Activated B cell treated with CpG ODN at 0.5 μM for 24 hours (primary cell): ENCODE data around the gene DNMT3L. TPM values are rescaled to one million over a fixed set of nuclear protein-coding genes. Genes with fewer than 3 reads are reported as not detected.
"Not testable (repeated sequence)": the region's sequence is repeated elsewhere in the genome, so short reads cannot be mapped to it uniquely, and the experiment has no call there.

Experiments used
- ATAC-seq: fragments of 200-7000 bp; cut with Tn5 transposase; one replicate; pipeline ENCODE4 v1.10.0; 2021; ENCODE audit warnings: low read depth, mild to moderate bottlenecking, moderate library complexity
- CTCF ChIA-PET: fragments of 350-600 bp; sonication (Branson Sonifier 250); formaldehyde crosslinking; loops from one replicate; lab custom pipeline; 2021; ENCODE audit warnings: antibody characterized with exemption; lab: Charles Lee
- POLR2A ChIA-PET: fragments of 350-600 bp; sonication (Branson Sonifier 250); formaldehyde crosslinking; loops from one replicate; lab custom pipeline; 2021; ENCODE audit warnings: antibody characterized with exemption; lab: Charles Lee
- DNase-seq: peaks from one replicate; pipeline ENCODE4 v3.0.0; 2022
- H3K27ac Mint-ChIP-seq: one replicate; pipeline ENCODE4 v1.8.0; 2020; ENCODE audit warnings: mixed read lengths
- H3K27me3 Mint-ChIP-seq: one replicate; pipeline ENCODE4 v1.8.0; 2021; ENCODE audit warnings: mixed read lengths
- H3K36me3 Mint-ChIP-seq: one replicate; pipeline ENCODE4 v1.8.0; 2021; ENCODE audit warnings: low read depth, mixed read lengths
- H3K4me1 Mint-ChIP-seq: one replicate; pipeline ENCODE4 v1.8.0; 2021; ENCODE audit warnings: mixed read lengths
- H3K4me3 Mint-ChIP-seq: one replicate; pipeline ENCODE4 v1.8.0; 2020; ENCODE audit warnings: mild to moderate bottlenecking, mixed read lengths
- H3K9me3 Mint-ChIP-seq: one replicate; pipeline ENCODE4 v1.8.0; 2020; ENCODE audit warnings: mixed read lengths
- intact Hi-C: fragments of 100-400 bp; cut with micrococcal nuclease; formaldehyde crosslinking; loops from one replicate; pipeline ENCODE4 v1.15.1; 2024
- total RNA-seq: library from RNA; stranded (reverse); gene quantifications from 2 replicates; pipeline ENCODE4 v1.2.3, GENCODE V29; 2022
- TF ChIP-seq, protein P1 (sequence below): fragments of 200-600 bp; IDR thresholded peaks from one replicate; pipeline ENCODE4 v1.8.0; 2022; ENCODE audit warnings: antibody characterized with exemption, mild to moderate bottlenecking

The DNMT3L gene
- total RNA-seq, 1 donor from 2014 or later: not detected

DNA sequence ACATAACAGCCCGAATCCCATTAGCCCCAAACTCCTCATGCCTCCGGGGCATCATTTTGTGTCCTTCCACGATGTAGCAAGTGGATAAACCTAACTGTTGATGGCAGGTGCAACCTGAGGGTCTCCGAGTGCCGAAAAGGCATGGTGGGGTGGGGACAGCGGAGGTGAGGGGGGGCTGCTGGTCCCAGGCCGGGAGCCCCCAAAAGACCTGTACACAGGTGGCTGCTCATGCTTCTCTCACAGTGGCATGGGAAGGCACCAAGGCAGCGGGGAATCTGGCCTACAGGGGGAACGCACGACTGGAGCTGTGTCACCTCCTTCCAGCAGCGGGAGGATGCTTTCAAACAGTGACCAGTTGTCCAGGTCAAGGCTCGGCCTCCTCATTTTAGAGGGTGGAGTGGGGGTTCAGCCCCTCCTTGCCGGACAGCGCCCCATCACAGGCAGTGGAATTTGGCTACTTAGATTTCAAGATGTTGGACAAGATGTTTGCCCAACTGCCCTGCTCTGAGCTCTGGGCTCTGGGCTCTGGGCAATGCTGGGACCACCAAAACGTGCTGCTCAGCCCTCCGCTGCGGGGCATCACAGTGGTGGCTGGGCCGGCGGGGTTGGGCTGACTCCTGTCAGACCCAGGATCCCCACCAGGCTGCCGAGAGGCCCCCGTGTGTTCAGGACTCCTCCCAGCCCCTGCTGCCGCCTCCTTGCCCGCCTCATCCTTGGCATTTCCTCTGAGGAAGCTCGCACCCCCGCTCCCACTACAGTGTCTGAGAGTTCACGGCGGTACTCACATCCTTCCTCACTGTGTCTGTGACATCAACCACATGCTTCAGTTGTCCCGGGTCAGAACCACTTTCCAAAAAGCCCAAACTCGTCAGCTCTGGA, 7.6 kb downstream of the DNMT3L start:
- TF ChIP-seq, protein P1, sequence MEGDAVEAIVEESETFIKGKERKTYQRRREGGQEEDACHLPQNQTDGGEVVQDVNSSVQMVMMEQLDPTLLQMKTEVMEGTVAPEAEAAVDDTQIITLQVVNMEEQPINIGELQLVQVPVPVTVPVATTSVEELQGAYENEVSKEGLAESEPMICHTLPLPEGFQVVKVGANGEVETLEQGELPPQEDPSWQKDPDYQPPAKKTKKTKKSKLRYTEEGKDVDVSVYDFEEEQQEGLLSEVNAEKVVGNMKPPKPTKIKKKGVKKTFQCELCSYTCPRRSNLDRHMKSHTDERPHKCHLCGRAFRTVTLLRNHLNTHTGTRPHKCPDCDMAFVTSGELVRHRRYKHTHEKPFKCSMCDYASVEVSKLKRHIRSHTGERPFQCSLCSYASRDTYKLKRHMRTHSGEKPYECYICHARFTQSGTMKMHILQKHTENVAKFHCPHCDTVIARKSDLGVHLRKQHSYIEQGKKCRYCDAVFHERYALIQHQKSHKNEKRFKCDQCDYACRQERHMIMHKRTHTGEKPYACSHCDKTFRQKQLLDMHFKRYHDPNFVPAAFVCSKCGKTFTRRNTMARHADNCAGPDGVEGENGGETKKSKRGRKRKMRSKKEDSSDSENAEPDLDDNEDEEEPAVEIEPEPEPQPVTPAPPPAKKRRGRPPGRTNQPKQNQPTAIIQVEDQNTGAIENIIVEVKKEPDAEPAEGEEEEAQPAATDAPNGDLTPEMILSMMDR: no peak
- no peak overlapping the region for H3K4me3 Mint-ChIP-seq
- intact Hi-C loops: no loop called here
- no peaks in the 10 kb centered on the region for H3K9me3 Mint-ChIP-seq
- CTCF ChIA-PET: interaction anchor here (1.8 kb wide), 1 partner anchor 44 kb away, joined by 5 read pairs; no protein-coding TSS in a partner anchor
- no peaks in the 10 kb centered on the region for H3K36me3 Mint-ChIP-seq
- ATAC-seq (no peak), DNase-seq (peak; percentile 13)
- H3K4me1 Mint-ChIP-seq: peaks cover 2% of the 10 kb centered on the region
- H3K27me3 Mint-ChIP-seq: no peaks in the 10 kb centered on the region
- no peak overlapping the region for H3K27ac Mint-ChIP-seq
- POLR2A ChIA-PET: interaction anchor here (0.6 to 2.1 kb wide), 2 partner anchors 40 to 66 kb away, joined by 3 to 5 read pairs; no protein-coding TSS in a partner anchor

DNA sequence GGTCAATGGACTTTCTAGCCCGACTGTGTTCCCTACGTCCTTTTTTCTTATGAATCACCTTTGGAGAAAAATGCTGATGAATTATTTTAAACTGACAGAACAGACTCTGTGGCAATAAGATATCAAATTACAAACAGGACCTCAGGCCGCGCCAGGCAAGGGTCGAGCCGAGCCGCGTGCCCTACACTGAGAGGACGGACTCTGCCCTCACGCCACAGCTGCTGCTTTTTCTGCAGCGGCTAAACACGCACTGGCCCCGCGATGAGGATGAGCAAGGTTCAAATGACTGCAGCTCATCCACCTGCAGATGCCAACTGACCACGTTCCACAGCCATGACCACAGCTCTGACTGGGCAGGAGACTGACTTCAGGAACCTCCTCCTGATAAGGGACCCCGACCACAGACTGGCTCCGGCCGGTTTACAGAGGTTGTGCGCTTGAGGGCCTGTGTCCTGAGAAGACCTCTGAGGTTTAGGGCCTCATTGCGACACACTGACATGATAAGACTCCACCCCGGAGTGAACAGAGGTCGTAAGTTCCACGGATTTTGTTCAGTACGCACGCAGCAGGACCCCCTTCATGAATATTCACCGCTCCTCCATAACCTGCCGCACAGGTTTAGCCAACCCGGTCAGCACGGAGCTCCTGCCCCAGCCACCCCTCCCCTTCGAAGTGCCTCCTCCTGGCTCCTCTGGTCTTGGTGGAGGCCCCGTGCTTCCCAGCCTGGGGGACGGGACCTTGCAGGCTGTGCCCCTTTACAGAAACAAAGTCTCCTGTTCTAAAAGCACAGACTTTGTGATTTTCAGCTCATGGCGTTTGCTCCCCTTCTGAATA, 12.3 kb downstream of the DNMT3L start:
- H3K4me3 Mint-ChIP-seq, ATAC-seq, H3K4me1 Mint-ChIP-seq, CTCF ChIA-PET, H3K27me3 Mint-ChIP-seq, H3K36me3 Mint-ChIP-seq, intact Hi-C loops, POLR2A ChIA-PET, H3K27ac Mint-ChIP-seq, DNase-seq, H3K9me3 Mint-ChIP-seq: not testable (repeated sequence)

DNA sequence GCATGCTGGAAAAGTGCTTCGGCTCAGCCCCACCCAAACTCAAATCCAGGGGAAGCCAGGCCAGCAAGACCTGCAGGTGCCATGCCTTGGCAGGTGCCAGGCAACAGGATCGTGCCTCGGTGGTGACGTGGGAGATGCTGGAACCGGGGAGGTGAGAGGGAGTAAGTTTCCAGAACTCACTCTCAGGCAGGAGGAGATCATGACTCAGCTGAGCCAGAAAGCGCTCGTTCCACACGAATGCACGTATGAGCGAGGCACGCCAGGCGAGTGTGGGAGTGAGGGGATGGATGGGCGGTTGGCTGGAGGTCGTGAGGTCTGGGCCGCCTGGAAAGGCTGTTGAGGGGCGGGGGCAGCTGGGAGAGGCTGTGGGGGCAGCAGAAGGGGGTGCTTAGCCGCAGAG, 13.8 kb downstream of the DNMT3L start:
- H3K9me3 Mint-ChIP-seq, H3K27ac Mint-ChIP-seq, H3K4me3 Mint-ChIP-seq, CTCF ChIA-PET, intact Hi-C loops, DNase-seq, ATAC-seq, POLR2A ChIA-PET, H3K27me3 Mint-ChIP-seq, H3K36me3 Mint-ChIP-seq, H3K4me1 Mint-ChIP-seq: not testable (repeated sequence)

DNA sequence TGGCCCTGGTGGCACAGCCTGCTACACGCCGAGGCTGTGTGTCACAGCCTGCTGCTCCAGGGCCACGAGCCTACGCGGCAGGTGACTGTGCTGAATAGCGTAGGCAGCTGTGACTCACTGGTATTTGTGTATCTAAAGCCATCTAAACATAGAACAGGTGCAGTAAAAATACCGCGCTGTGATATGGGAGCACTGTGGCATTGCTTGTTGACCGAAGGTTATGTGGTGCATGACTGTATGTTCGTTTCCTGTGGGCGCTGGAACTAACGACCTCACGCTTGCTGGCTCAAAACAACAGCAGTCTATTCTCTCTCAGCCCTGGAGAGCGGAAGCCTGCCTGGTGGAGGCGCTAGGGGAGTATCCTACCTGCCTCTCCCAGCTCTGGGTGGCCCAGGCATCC, 17.7 kb downstream of the DNMT3L start:
- peak; percentile 58 for ATAC-seq
- H3K27me3 Mint-ChIP-seq, CTCF ChIA-PET, H3K27ac Mint-ChIP-seq, H3K36me3 Mint-ChIP-seq, intact Hi-C loops, H3K9me3 Mint-ChIP-seq, POLR2A ChIA-PET, H3K4me1 Mint-ChIP-seq, DNase-seq, H3K4me3 Mint-ChIP-seq: not testable (repeated sequence)

DNA sequence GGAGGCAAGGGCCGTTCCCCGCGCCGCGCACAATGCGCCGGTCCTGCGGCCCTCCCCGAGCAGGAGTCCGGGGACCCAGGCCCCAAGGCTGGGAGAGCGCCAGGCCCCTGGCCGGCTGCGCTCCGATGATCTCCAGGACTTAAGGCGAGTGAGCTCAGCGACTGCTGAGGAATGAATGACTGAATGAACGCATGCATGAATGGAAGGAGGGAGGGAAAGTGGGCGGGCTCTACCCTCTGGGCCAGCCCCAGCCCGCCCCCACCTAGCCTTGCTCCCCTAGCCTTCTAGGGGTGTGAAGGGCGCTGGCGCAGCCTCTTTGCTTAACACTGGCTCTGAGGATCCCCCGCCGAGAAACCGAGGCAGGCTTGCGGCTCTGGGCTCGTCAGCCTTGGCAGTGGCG, 20.4 kb downstream of the DNMT3L start:
- H3K9me3 Mint-ChIP-seq, H3K27ac Mint-ChIP-seq, H3K4me1 Mint-ChIP-seq, H3K36me3 Mint-ChIP-seq, H3K27me3 Mint-ChIP-seq, H3K4me3 Mint-ChIP-seq, POLR2A ChIA-PET, intact Hi-C loops, DNase-seq, CTCF ChIA-PET: not testable (repeated sequence)
- peak; percentile 38 for ATAC-seq

DNA sequence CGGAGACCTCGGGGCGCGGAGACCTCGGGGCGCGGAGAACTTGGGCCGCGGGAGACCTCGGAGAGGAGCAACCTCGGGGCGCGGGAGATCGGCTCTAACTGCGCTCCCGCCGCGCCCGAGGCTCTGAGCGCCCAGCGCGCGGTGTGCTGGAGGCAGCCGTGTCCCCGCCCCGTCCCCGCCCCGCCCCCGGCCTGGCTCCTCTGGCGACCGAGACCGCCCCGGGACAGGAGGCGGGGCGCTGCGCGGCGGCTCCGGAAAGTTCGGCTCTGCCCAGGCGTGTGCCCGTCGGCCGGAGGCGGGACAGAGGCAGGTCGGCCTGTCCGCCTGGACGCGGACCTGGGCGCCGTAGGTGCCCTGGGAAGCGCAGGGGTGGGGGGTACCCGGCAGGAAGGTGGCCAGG, 20.9 kb downstream of the DNMT3L start, which contains the start of gene ICOSLG:
Gene ICOSLG, minus strand, starts transcription at position 102 of the 400 bp plus-strand sequence. CDS start 126 bp downstream, outside the sequence.
- H3K36me3 Mint-ChIP-seq, POLR2A ChIA-PET, CTCF ChIA-PET, intact Hi-C loops, H3K9me3 Mint-ChIP-seq, H3K27ac Mint-ChIP-seq, DNase-seq, H3K4me3 Mint-ChIP-seq, H3K4me1 Mint-ChIP-seq, H3K27me3 Mint-ChIP-seq: not testable (repeated sequence)
- ATAC-seq: peak; percentile 47

DNA sequence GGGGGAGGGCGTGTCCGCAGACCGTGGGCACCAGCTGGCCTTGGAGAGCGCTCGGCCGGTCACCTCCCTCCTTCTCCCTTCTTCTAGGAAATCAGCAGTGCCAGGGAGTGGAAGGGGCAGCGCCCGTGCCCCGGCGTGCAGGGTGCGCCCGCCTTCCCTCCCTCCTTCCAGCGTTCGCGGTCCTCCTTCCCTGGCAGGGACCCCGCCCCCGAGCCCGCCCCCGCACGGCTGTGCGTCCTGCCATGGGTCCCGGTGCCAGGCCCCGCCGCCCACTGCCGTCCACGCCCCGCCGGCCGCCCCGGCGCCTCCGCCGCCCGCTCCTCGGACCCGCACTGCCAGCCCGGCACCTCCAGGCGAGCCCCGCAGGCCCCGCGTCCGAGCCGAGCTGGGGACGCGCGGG, 21.3 kb downstream of the DNMT3L start:
- H3K27ac Mint-ChIP-seq, CTCF ChIA-PET, H3K36me3 Mint-ChIP-seq, DNase-seq, H3K9me3 Mint-ChIP-seq, H3K27me3 Mint-ChIP-seq, ATAC-seq, H3K4me1 Mint-ChIP-seq, intact Hi-C loops, POLR2A ChIA-PET, H3K4me3 Mint-ChIP-seq: not testable (repeated sequence)

DNA sequence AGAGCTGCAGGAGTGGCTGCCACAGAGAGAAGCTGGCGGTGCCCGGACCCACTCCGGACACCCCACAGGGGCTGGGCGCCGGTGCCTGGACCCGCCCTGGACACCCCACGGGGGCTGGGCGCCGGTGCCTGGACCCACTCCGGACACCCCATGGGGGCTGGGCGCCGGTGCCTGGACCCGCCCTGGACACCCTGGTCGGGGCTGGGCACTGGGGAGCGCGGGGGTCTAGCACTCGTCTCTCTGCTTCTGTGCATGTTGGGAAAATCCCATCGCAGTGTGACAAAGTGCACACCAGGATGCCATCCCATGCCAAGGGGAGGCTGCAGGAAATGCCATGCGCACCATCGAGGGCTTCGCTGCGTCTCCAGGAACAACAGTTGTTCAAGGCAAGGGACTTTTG, 32.1 kb downstream of the DNMT3L start:
- intact Hi-C loops, H3K27me3 Mint-ChIP-seq, H3K36me3 Mint-ChIP-seq, CTCF ChIA-PET, ATAC-seq, H3K4me1 Mint-ChIP-seq, H3K27ac Mint-ChIP-seq, DNase-seq, POLR2A ChIA-PET, H3K9me3 Mint-ChIP-seq, H3K4me3 Mint-ChIP-seq: not testable (repeated sequence)

DNA sequence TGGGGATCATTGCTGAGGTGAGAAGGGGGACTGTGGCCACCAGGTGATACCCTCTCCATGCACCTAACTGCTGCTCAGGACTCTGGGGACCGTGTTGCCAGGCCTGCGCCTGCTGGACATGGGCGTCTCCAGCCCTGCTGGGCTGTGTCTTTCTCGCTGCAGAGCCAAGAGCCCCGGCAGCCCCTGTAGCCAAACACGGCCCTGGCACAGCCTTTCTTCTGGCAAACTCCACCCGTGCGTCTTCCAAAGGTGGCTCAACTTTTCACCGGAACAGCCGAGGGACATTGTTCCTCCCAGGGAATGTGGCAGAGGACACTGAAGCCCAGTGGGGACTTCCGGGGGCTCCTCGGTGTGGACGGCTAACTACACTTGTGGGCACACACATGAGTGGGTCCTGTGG, 33.6 kb downstream of the DNMT3L start:
- H3K27ac Mint-ChIP-seq, H3K36me3 Mint-ChIP-seq, intact Hi-C loops, POLR2A ChIA-PET, H3K27me3 Mint-ChIP-seq, H3K4me3 Mint-ChIP-seq, H3K9me3 Mint-ChIP-seq, ATAC-seq, CTCF ChIA-PET, H3K4me1 Mint-ChIP-seq, DNase-seq: not testable (repeated sequence)

DNA sequence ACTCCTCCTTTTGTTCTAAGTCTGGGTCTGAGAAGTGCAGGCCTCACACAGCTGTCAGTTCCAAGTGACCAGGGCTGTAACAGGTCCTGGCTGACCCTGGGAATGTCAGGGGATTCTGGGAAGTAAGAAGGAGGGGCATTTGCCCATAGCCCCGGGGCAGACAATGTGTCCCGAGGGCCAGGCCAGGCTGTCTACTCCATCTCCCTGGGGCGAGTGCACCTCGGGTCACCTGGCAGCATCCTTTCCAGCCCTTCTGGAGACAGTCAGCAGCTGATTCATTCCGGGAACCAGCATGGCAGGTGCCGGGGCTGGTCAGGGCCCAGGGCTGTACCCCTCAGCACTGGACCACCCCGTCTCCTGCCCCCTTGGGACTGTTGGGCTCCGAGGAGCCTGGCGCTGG, 34.1 kb downstream of the DNMT3L start:
- intact Hi-C loops, H3K27ac Mint-ChIP-seq, H3K4me3 Mint-ChIP-seq, CTCF ChIA-PET, ATAC-seq, H3K36me3 Mint-ChIP-seq, H3K9me3 Mint-ChIP-seq, DNase-seq, H3K27me3 Mint-ChIP-seq, POLR2A ChIA-PET, H3K4me1 Mint-ChIP-seq: not testable (repeated sequence)

DNA sequence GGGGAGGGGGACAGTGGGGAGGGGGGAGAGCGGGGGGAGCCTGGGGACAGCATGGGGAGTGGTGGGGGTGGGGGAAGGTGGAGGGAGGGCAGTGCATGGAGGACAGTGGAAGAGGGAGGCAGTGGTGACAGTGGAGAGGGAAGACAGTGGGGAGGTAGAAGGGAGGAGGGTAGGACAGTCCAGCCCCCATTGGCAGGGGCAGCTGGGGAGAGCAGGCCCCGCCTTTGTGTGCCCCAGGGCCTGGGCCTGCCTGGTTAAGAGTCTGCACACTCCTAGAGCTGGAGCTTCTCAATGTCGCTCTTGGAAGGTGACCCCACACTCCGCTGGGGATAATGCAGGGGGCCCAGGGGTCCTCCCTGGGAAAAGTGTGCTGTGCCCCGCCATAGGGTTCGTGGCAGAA, 36.1 kb downstream of the DNMT3L start:
- H3K9me3 Mint-ChIP-seq, CTCF ChIA-PET, H3K27me3 Mint-ChIP-seq, DNase-seq, H3K27ac Mint-ChIP-seq, POLR2A ChIA-PET, H3K4me1 Mint-ChIP-seq, intact Hi-C loops, H3K4me3 Mint-ChIP-seq, H3K36me3 Mint-ChIP-seq, ATAC-seq: not testable (repeated sequence)
